GM19395 (cell line): ENCODE measurements around the gene DEXI.

ENCODE experiments used
- ATAC-seq: cut with Tn5 transposase; IDR thresholded peaks from one replicate; pipeline ENCODE4 v1.9.1; 2021; ENCODE audit warnings: mild to moderate bottlenecking, moderate library complexity; ENCODE audit not compliant: unreplicated experiment

DEXI gene

GRCh38 chr16:10942352-10943063 lies at the start of gene DEXI:
Gene DEXI (minus strand): TSS chr16:10942468. CDS start chr16:10942005, 463 bp downstream.
- ATAC-seq = peak; percentile 46

- ATAC-seq = no peak
Observed at GRCh38 chr16:10990378-10990777, 48.1 kb upstream of the DEXI start.

- ATAC-seq = no peak
Observed at GRCh38 chr16:10989559-10989958, 47.3 kb upstream of the DEXI start.

- ATAC-seq = no peak
Observed at GRCh38 chr16:10988879-10989278, 46.6 kb upstream of the DEXI start.

GRCh38 chr16:10988164-10988803 lies 46.0 kb upstream of the DEXI start:
- no peak for ATAC-seq

- ATAC-seq = no peak
Observed at GRCh38 chr16:10987361-10988163, 45.3 kb upstream of the DEXI start.

GRCh38 chr16:10984509-10984908 lies 42.2 kb upstream of the DEXI start:
- no peak for ATAC-seq

- ATAC-seq = no peak
Observed at GRCh38 chr16:10983159-10983558, 40.9 kb upstream of the DEXI start.

GRCh38 chr16:10982465-10983150 lies 40.3 kb upstream of the DEXI start:
- ATAC-seq = peak; percentile 58

- peak; percentile 70 for ATAC-seq
Observed at GRCh38 chr16:10981697-10982216, 39.5 kb upstream of the DEXI start.

- no peak for ATAC-seq
Observed at GRCh38 chr16:10980813-10981212, 38.5 kb upstream of the DEXI start.

- ATAC-seq = no peak
Observed at GRCh38 chr16:10979717-10980601, 37.7 kb upstream of the DEXI start.

- ATAC-seq = no peak
Observed at GRCh38 chr16:10978871-10979446, 36.7 kb upstream of the DEXI start.

- no peak for ATAC-seq
Observed at GRCh38 chr16:10978124-10978523, 35.9 kb upstream of the DEXI start.

GRCh38 chr16:10976634-10977033 lies 34.4 kb upstream of the DEXI start:
- ATAC-seq = no peak

- no peak for ATAC-seq
Observed at GRCh38 chr16:10972819-10973464, 30.7 kb upstream of the DEXI start.

GRCh38 chr16:10972108-10972818 lies 30.0 kb upstream of the DEXI start:
- no peak for ATAC-seq

- no peak for ATAC-seq
Observed at GRCh38 chr16:10971560-10971961, 29.3 kb upstream of the DEXI start.
